ENCODE results near the gene NTM.
"Not testable (repeated sequence)": the region's sequence is repeated elsewhere in the genome, so short reads cannot be mapped to it uniquely, and the experiment has no call there.

The NTM gene

GRCh38 chr11:132047167-132047566, 676.8 kb downstream of the NTM start:
- DNase-seq (ENCODE audit: low spot score): no peak

- DNase-seq (ENCODE audit: low spot score): no peak
These were observed 677.6 kb downstream of the NTM start for GRCh38 chr11:132048040-132048439.

DNA sequence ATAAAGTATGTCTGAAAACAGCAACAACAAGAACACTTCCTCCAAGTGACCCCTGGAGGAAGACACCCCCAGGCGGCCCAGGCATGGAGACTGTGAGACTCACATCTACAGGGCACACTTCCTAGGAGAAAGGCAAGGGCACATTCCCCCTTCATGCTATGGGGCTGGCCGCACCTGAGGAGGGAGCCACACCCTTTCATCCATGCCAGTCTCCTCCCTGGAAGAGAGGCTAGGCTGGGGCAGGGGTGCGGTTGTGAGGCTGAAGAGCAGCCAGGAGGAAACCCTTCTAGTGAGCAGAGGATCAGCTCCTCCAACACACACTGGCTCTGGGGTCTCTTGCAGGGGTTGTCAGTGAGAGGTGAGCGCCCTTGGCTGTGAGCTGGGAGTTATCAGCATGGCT, 678.8 kb downstream of the NTM start:
- no peak for DNase-seq (ENCODE audit: low spot score)

DNA sequence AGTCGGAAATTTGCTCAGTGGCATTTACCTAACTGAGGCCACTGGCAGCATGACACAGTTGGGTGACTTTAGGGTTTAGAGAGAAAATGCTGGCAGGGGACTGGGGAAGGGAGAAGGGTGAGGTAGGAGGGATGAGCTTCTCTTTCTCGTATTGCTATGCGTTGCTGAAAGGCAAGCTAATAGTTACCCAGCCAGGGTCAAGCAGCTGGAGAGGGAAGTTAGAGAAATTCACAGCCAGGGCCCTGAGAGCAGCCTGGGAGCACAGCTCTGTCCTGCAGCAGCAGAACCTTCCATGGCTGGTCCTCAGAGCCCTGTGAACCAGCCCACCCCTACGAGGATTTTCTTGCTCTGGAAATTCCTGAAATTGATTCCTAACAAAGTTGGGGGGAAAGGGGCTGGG, 679.6 kb downstream of the NTM start:
- no peak for DNase-seq (ENCODE audit: low spot score)

DNA sequence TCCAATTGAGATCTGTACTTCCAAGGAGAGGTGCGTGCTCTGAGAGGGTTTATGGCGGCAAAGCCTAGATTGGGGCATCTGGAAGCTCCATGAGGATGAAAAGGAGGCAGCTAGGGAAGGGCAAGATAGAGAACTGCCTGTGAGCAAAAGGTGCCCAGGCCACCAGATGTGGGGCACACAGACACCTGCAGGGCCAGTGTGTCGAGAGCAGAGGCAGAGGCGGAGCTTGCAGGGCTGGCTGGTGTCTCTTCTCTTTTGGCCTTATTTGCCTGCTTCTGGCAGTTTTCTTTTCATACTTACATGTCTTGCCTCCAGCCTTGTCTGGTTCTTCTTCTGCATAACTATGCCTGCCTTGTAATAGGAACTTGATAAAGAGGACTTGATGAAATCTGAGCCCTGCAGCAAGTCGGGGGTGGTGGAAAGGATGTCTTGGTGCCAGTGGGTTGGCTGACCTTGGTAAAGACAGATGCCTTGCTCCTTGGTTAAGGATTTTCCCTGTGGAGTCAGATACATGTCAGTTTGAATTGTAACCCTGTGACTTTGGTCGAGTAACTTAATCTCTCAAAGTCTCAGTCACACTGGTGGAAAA, 680.3 kb downstream of the NTM start:
- no peak for DNase-seq (ENCODE audit: low spot score)

DNA sequence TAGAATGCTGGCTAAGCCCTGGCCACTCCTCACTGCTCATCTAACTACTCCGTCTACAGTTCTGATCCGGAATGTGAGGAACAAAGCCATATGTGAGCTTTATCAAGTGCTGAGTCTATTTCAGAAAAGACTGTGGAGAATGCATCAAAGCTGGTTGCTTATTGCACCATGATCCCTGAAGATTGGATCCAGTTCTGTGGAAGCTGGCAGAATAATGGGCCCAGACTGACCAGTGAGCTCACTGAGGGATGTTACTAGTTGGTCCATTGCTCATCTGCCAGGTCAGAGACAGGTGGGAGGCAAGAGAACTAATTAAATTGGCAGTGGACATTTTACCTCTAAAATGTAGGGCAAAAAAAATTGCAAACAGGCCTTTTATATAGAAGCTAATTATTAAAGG, 681.3 kb downstream of the NTM start:
- DNase-seq (ENCODE audit: low spot score): no peak

- no peak for DNase-seq (ENCODE audit: low spot score)
These were observed 681.9 kb downstream of the NTM start for GRCh38 chr11:132052342-132052741.

DNA sequence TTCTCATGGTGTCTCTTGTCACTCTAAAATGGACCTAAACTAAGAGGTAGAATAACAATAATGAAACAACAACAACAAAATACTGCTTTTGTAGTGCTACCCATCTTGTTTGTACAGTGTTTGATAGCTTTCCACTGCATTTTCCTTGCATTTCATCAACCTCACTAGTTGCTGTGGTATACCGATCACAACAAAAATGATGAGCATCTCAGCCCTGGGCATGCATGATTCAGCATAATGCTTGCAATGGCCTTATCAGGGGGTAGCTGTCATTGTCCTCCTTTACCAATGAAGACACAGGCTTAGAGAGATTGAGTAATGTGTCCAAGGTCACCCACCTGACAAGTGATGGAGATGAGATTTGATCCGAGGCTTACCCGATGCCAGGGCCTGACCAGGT, 682.5 kb downstream of the NTM start:
- no peak for DNase-seq (ENCODE audit: low spot score)

GRCh38 chr11:132054822-132055221, 684.4 kb downstream of the NTM start:
- peak; percentile 53 for DNase-seq (ENCODE audit: low spot score)

- no peak for DNase-seq (ENCODE audit: low spot score)
These were observed 684.9 kb downstream of the NTM start for GRCh38 chr11:132055296-132055695.

GRCh38 chr11:132056689-132057088, 686.3 kb downstream of the NTM start:
- DNase-seq (ENCODE audit: low spot score): peak; percentile 30

DNA sequence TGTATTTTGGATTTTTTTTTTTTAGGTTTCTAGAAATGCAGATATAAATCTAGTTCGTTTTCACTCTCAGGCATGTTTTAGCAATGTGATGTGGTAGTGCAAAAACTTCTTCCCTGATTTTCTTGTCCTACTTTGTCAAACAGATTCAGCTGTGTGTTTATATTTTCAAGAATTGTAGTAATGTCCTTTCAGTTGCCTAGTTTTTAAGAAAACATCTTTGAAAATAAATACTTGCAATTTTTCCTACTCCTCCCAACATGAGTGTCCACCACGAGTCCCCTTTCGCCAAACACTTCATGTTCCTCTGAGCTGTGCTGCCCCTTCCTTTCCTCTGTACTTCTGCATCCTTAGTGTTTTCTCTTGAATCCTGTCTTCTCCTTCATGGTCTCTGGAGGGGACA, 686.9 kb downstream of the NTM start:
- DNase-seq (ENCODE audit: low spot score): no peak

GRCh38 chr11:132058211-132058772, 687.9 kb downstream of the NTM start:
- DNase-seq (ENCODE audit: low spot score): no peak

GRCh38 chr11:132060567-132060966, 690.2 kb downstream of the NTM start:
- no peak for DNase-seq (ENCODE audit: low spot score)

DNA sequence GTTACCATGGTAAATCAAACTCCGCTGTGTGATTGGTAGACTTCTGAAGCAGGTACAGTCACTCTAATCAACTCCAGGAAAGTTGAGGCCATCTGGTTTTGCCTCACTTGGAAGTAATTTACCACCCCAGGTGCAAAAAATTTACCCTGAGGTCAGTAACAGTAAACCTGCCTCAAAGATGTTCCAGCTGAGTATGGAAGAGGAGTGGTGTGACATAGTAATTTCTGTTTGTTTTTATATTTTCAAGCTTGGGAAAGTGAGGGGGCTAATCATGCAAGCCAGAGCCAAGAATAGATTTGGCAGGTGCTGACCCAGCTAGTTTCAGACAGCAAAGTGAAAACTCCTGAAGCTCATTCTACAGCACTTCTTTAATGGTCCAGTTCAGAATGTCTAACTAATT, 691.6 kb downstream of the NTM start:
- no peak for DNase-seq (ENCODE audit: low spot score)

DNA sequence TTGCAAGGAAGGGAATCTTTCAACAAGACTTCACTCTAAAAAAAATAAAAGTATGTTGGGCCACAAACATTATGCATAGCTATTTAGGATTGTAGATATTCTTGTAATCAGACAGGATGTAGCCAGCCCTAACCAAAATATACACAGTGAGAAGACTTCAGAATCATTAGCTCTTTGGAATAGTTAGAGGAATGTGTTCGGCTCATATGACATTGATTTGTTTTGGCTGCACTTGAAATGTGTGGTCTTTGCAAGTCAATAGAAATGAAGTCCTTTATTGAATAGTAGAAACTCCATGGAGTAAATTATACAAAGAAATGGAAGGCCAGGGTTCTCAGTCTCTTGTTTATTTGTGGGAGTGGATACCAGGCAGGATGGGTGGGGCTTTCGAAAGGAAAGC, 692.1 kb downstream of the NTM start:
- no peak for DNase-seq (ENCODE audit: low spot score)

GRCh38 chr11:132064987-132065620, 694.7 kb downstream of the NTM start:
- peak; percentile 75 for DNase-seq (ENCODE audit: low spot score)

DNA sequence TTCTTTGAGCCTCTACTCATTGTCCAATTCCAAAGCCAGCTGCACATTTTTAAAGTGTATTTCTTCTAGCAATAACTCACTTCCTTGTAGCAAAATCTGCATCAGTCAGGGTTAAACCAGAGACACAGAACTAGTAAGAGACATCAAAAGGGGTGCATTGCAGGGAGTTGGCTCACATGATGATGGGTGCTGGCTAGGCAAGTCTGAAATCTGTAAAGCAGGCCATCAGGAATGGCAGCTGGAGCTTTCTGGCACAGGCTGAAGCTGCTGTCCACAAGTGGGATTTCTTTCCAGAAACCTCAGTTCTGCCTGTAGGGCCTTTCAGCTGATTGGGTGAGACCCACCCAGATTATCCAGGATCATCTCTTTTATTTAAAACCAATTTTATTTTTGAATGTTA, 698.1 kb downstream of the NTM start:
- DNase-seq (ENCODE audit: low spot score): no peak

DNA sequence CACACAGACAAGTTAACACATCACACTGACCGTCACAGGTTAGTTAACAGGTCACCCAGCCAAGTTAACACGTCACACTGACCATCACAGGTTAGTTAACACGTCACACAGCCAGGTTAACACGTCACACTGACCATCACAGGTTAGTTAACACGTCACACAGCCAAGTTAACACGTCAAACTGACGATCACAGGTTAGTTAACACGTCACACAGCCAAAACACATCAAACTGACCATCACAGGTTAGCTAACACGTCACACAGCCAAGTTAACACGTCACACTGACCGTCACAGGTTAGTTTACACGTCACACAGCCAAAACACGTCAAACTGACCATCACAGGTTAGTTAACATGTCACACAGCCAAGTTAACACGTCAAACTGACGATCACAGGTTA, 699.2 kb downstream of the NTM start:
- not testable (repeated sequence) for DNase-seq (ENCODE audit: low spot score)

DNA sequence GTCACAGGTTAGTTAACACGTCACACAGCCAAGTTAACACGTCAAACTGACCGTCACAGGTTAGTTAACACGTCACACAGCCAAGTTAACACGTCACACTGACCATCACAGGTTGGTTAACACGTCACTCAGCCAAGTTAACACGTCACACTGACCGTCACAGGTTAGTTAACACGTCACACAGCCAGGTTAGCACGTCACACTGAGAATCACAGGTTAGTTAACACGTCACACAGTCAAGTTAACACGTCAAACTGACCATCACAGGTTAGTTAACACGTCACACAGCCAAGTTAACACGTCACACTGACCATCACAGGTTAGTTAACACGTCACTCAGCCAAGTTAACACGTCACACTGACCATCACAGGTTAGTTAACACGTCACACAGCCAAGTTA, 700.5 kb downstream of the NTM start:
- not testable (repeated sequence) for DNase-seq (ENCODE audit: low spot score)

- peak; percentile 72 for DNase-seq (ENCODE audit: low spot score)
These were observed 701.8 kb downstream of the NTM start for GRCh38 chr11:132072044-132072857.

GRCh38 chr11:132072858-132073211, 702.4 kb downstream of the NTM start:
- peak; percentile 28 for DNase-seq (ENCODE audit: low spot score)

DNA sequence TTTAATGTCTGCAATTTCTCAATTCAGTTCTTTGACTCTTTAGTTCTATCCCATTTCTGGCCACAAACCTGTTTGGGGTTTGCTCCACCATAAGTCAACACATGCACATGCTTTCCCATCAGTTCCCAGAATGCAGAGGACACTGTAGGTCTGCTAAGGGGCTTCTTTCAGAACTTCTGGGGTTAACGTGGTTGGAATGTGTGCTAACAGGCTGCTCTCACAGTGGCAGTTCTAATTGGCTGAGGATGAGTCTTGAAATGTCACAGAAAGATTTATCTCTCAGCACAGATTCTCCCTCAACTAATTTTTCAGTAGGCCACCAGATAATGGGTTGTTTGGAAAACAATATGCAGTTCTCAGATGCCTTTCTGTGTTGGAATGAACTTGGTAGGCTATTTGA, 703.4 kb downstream of the NTM start:
- no peak for DNase-seq (ENCODE audit: low spot score)

All from hepatic stellate cell (primary cell).